SH-SY5Y (cell line): ENCODE measurements around the gene EYA4.

Source experiments
- GATA2 ChIP-seq: IDR thresholded peaks from 2 replicates; pipeline ENCODE4 v1.6.1; 2011; ENCODE audit warnings: mild to moderate bottlenecking, low read depth, low read length
- GATA3 ChIP-seq: IDR thresholded peaks from 2 replicates; pipeline ENCODE4 v1.6.1; 2011; ENCODE audit warnings: low read depth, mild to moderate bottlenecking, low read length, moderate library complexity

GRCh38 chr6:133290930-133291329 is 49.8 kb downstream of the EYA4 start:
- TF ChIP-seq GATA2: no peak
- TF ChIP-seq GATA3: no peak
